Vagina (tissue), 2 donors: ENCODE measurements around the gene DNASE1L1. TPM values are rescaled to one million over a fixed set of nuclear protein-coding genes. Genes with fewer than 3 reads are reported as not detected.

ENCODE experiments used
- DNase-seq, 2 donors: peaks; one replicate each; pipeline ENCODE4 v3.0.0-alpha.2; 2017; ENCODE audit errors: extremely low spot score in 2 of 2
- H3K27ac ChIP-seq: fragments of 200-600 bp; sonication (generic); one replicate; pipeline ENCODE4 v1.5.1; 2019
- H3K27me3 ChIP-seq: fragments of 200-600 bp; sonication (generic); one replicate; pipeline ENCODE4 v1.5.1; 2019
- H3K36me3 ChIP-seq, 2 donors: fragments of 200-600 bp; sonication (generic); one replicate each; pipeline ENCODE4 v1.5.1; 2017 to 2019
- H3K4me1 ChIP-seq: fragments of 200-600 bp; sonication (generic); one replicate; pipeline ENCODE4 v1.5.1; 2019
- H3K4me3 ChIP-seq, 2 donors: fragments of 200-600 bp; sonication (generic); 1 replicate in 1 of 2; 2 replicates in 1 of 2; pipeline ENCODE4 v1.5.1; 2016 to 2019
- H3K9me3 ChIP-seq: fragments of 200-600 bp; sonication (generic); one replicate; pipeline ENCODE4 v1.5.1; 2019
- CTCF ChIP-seq, 3 experiments: fragments of 450-650 bp in 2 of 3; fragments of 200-600 bp in 1 of 3; sonication (generic) in 1 of 3; IDR thresholded peaks; one replicate each; pipeline ENCODE4 v1.5.1; 2017 to 2019; ENCODE audit warnings: antibody characterized with exemption in 3 of 3, mild to moderate bottlenecking in 2 of 3, moderate library complexity in 2 of 3
- POLR2A ChIP-seq, 2 donors: fragments of 450-650 bp; IDR thresholded peaks; one replicate each; pipeline ENCODE4 v1.6.1; 2017; ENCODE audit warnings: antibody characterized with exemption in 2 of 2, mild to moderate bottlenecking in 2 of 2, moderate library complexity in 2 of 2
- POLR2AphosphoS5 ChIP-seq, 2 donors: sonication (generic); formaldehyde crosslinking; IDR thresholded peaks; one replicate each; pipeline ENCODE4 v1.9.0; 2017; ENCODE audit warnings: antibody characterized with exemption in 2 of 2, mild to moderate bottlenecking in 2 of 2, low read depth in 1 of 2; ENCODE audit not compliant: insufficient read depth in 1 of 2
- intact Hi-C: fragments of 100-400 bp; cut with DNase I; formaldehyde crosslinking; loops from one replicate; pipeline ENCODE4 v1.15.1; 2023
- total RNA-seq: library from RNA; depleted of rRNA; stranded (reverse); fragments of >200 nt; gene quantifications from one replicate; pipeline ENCODE4 v1.2.3, GENCODE V29; 2016

DNASE1L1 gene
- total RNA-seq, 1 donor from 2014 or later = 52.1 TPM

GRCh38 chrX:154380787-154381186 is 28.3 kb downstream of the DNASE1L1 start:
- Histone ChIP-seq H3K4me1 (peaks cover 20% of the 10 kb centered on the region), H3K27ac (peak overlapping the region; percentile 93), H3K27me3 (no peaks in the 10 kb centered on the region), H3K36me3 (no peaks in the 10 kb centered on the region), H3K9me3 (no peaks in the 10 kb centered on the region), H3K4me3 (peak overlapping the region in 1 of 2 donors; percentile 83)
- intact Hi-C loops = no loop called here
- DNase-seq = no peak
- TF ChIP-seq CTCF (IDR thresholded peaks at IDR 0.05) (no peak), POLR2AphosphoS5 (IDR thresholded peaks at IDR 0.05; ENCODE audit: insufficient read depth in 1 of 2, low read depth in 1 of 2) (no peak), POLR2A (IDR thresholded peaks at IDR 0.05) (no peak)

GRCh38 chrX:154380153-154380552 is 28.9 kb downstream of the DNASE1L1 start:
- Histone ChIP-seq H3K27me3 (no peaks in the 10 kb centered on the region), H3K4me3 (peak overlapping the region; percentile 68 to 83), H3K27ac (peak overlapping the region; percentile 93), H3K9me3 (no peaks in the 10 kb centered on the region), H3K4me1 (peaks cover 20% of the 10 kb centered on the region), H3K36me3 (no peaks in the 10 kb centered on the region)
- peak in 1 of 2 donors; percentile 19 for TF ChIP-seq POLR2AphosphoS5 (IDR thresholded peaks at IDR 0.05; ENCODE audit: insufficient read depth in 1 of 2, low read depth in 1 of 2)
- TF ChIP-seq POLR2A (IDR thresholded peaks at IDR 0.05) = no peak
- intact Hi-C loops = no loop called here
- DNase-seq = no peak

GRCh38 chrX:154379569-154379951 is 29.5 kb downstream of the DNASE1L1 start:
- DNase-seq = no peak
- intact Hi-C loops = no loop called here
- H3K9me3 ChIP-seq = no peaks in the 10 kb centered on the region
- H3K36me3 ChIP-seq = no peaks in the 10 kb centered on the region
- H3K4me1 ChIP-seq = peaks cover 20% of the 10 kb centered on the region
- TF ChIP-seq CTCF (IDR thresholded peaks at IDR 0.05) (no peak), POLR2A (IDR thresholded peaks at IDR 0.05) (no peak), POLR2AphosphoS5 (IDR thresholded peaks at IDR 0.05; ENCODE audit: insufficient read depth in 1 of 2, low read depth in 1 of 2) (no peak)
- H3K27me3 ChIP-seq = no peaks in the 10 kb centered on the region
- peak overlapping the region; percentile 68 to 83 for H3K4me3 ChIP-seq
- H3K27ac ChIP-seq = peak overlapping the region; percentile 93

GRCh38 chrX:154378799-154379568 is 30.1 kb downstream of the DNASE1L1 start, which contains the start of gene EMD:
TSS of gene EMD (plus strand) at chrX:154379295. CDS start at chrX:154379485, 190 bp downstream.
- DNase-seq = peak in 1 of 2 donors; percentile 98
- TF ChIP-seq POLR2AphosphoS5 (IDR thresholded peaks at IDR 0.05; ENCODE audit: insufficient read depth in 1 of 2, low read depth in 1 of 2) (peak; percentile 41 to 44), POLR2A (IDR thresholded peaks at IDR 0.05) (peak in 1 of 2 donors; percentile 84), CTCF (IDR thresholded peaks at IDR 0.05) (no peak)
- intact Hi-C loops = no loop called here

DNA sequence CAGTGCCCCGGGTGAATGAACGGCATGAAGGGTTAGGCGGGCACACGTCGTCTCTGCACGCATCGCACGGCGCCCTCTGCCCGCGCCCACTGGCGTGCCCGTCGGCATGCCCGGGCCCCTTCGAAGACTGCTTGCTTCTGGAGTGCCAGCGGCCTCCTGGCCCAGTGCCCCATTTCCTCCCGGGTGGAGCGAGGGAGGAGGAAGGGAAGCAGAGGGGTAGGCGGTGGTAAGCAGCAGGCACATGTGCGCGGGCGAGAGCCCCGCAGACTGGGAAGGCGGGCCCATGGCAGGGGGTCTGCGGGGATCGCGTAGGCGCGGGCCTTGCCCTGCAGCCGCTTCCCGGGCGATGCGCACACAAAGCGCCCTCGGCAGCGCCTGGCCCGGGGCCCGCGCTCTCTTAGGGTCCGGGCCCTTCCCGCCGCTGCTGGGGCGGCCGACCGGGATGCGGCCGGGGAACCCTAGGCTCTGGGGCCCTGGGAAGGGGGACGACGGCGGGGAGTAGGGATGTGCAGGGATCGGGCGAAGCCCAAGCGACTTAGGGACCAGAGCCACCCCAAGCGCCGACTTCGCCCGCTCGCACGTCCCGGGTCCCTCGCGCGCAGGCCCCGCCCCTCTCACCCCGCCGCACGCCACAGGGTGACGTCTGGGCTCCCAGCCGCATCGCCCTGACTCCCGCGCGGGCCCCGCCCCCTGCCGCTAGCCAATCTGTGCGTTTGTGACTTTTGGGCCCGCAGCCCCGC is 30.8 kb downstream of the DNASE1L1 start:
- Histone ChIP-seq H3K27me3 (no peaks in the 10 kb centered on the region), H3K4me3 (peak overlapping the region; percentile 46), H3K36me3 (no peaks in the 10 kb centered on the region), H3K4me1 (peaks cover 27% of the 10 kb centered on the region), H3K27ac (peak overlapping the region; percentile 96), H3K9me3 (no peaks in the 10 kb centered on the region)
- DNase-seq = no peak
- intact Hi-C loops = no loop called here
- no peak for TF ChIP-seq CTCF (IDR thresholded peaks at IDR 0.05)
- peak in 1 of 2 donors; percentile 90 for TF ChIP-seq POLR2A (IDR thresholded peaks at IDR 0.05)
- TF ChIP-seq POLR2AphosphoS5 (IDR thresholded peaks at IDR 0.05; ENCODE audit: insufficient read depth in 1 of 2, low read depth in 1 of 2) = peak in 1 of 2 donors; percentile 82

More at GRCh38 chrX:154378799-154379568, 30.1 kb downstream of the DNASE1L1 start, which contains the start of gene EMD:
- Histone ChIP-seq H3K4me3 (peak within 1 kb of the TSS; percentile 68 to 83), H3K27ac (peak within 1 kb of the TSS; percentile 96), H3K36me3 (no peaks in the 10 kb centered on the region), H3K4me1 (peaks cover 22% of the 10 kb centered on the region), H3K27me3 (no peaks in the 10 kb centered on the region), H3K9me3 (no peaks in the 10 kb centered on the region)
